ENCODE results near the gene SDHA.
"Not testable (repeated sequence)": the region's sequence is repeated elsewhere in the genome, so short reads cannot be mapped to it uniquely, and the experiment has no call there.

Gene SDHA

DNA sequence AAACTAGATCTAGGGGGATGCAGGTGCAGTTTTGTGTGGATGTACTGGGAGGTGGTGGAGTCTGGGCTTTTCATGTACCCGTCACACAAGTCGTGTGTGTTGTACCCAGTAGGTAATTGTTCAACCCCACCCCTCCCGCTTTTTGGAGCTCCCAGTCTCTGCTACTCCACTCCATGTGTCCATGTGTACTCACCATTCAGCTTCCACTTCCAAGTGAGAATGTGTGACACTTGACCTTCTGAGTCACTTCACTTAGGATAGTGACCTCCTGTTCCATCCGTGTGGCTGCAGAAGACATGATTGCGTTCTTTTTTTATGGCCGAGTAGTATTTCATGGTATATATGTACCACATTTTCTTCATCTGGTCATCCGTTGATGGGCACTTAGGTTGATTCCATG lies 22.4 kb downstream of the SDHA start:
- H3K27ac ChIP-seq (ENCODE audit: low read length); DNase-seq (ENCODE audit: low read depth, low spot score); H3K27me3 ChIP-seq (ENCODE audit: control insufficient read depth, insufficient read depth, low read length); H3K4me3 ChIP-seq (ENCODE audit: low read length); H3K9me3 ChIP-seq (ENCODE audit: control insufficient read depth, insufficient read depth, low read length); H3K4me1 ChIP-seq (ENCODE audit: control insufficient read depth, insufficient read depth, low read length): not testable (repeated sequence)
- no CpG with 5 or more reads among the region's 7 CpGs for WGBS (ENCODE audit: insufficient coverage, insufficient read length)
- peaks cover 27% of the 10 kb centered on the region for H3K36me3 ChIP-seq (ENCODE audit: control insufficient read depth, insufficient read depth, low read length)

DNA sequence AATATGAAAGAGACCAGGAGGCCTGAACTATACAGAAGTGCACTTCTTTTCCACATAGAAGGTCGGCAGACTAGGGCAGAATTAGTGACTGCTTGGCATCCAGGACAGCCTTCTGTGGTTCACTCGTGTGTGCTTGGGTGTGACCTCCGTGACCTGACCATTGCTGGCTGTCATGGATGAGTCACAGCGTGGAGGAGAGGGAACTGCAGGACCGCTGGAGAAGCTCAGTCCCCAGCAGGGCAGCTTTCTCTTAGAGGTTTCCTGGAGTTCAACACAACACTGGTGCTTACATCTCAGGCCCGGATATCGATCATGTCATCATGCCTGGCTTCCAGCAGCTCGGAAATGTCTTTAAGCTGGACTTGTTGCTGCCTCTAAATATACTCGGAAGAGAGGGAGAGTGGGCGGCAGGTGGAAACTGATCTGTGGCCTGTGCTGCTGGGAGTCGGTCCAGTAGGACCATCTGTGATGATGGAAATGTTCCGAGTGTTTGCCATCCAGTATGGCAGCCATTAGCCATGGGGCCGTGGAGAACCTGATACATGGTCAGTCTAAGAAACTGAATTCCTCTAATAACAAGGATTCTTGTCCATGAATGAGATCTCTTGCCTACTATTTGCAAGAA lies 23.0 kb downstream of the SDHA start:
- peaks cover 26% of the 10 kb centered on the region for H3K36me3 ChIP-seq (ENCODE audit: control insufficient read depth, insufficient read depth, low read length)
- DNase-seq (ENCODE audit: low read depth, low spot score), result not testable (repeated sequence)

DNA sequence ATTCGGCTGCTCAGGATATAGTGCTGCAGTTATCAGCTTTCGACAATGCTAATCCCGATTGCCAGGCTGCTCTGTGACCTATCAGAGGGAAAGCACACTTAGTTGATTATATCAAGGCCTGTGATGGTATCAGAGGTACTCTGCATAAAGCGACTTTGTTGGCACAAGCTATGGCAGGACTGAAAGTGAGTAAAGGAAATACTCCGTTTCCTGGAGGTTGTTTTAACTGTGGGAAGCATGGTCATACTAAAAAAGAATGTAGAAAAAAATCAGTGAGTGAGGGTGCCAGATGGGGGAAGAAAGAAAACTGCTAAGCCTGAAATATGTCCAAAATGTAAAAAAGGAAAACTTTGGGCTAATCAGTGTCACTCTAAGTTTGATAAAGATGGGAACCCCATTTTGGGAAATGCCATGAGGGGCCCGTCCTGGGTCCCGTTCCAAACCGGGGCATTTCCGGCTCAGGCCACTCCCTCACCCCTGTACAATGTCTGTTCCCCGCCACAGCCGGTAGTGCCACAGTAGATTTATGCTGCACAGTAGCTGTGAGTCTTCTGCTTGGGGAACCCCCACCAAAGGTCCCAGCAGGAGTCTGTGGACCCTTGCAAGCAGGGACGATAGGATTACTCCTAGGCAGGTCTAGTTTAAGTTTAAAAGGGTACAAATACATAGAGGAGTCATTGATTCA lies 25.7 kb downstream of the SDHA start:
- not testable (repeated sequence) for H3K27ac ChIP-seq (ENCODE audit: low read length); H3K9me3 ChIP-seq (ENCODE audit: control insufficient read depth, insufficient read depth, low read length); H3K4me3 ChIP-seq (ENCODE audit: low read length); H3K27me3 ChIP-seq (ENCODE audit: control insufficient read depth, insufficient read depth, low read length); DNase-seq (ENCODE audit: low read depth, low spot score); H3K4me1 ChIP-seq (ENCODE audit: control insufficient read depth, insufficient read depth, low read length)
- H3K36me3 ChIP-seq (ENCODE audit: control insufficient read depth, insufficient read depth, low read length), result peaks cover 26% of the 10 kb centered on the region
- no CpG with 5 or more reads among the region's 12 CpGs for WGBS (ENCODE audit: insufficient coverage, insufficient read length)

More for the DNA sequence above, 23.0 kb downstream of the SDHA start:
- not testable (repeated sequence) for H3K4me3 ChIP-seq (ENCODE audit: low read length); H3K27me3 ChIP-seq (ENCODE audit: control insufficient read depth, insufficient read depth, low read length); H3K9me3 ChIP-seq (ENCODE audit: control insufficient read depth, insufficient read depth, low read length); H3K27ac ChIP-seq (ENCODE audit: low read length); H3K4me1 ChIP-seq (ENCODE audit: control insufficient read depth, insufficient read depth, low read length)
- WGBS (ENCODE audit: insufficient coverage, insufficient read length), result no CpG with 5 or more reads among the region's 13 CpGs

DNA sequence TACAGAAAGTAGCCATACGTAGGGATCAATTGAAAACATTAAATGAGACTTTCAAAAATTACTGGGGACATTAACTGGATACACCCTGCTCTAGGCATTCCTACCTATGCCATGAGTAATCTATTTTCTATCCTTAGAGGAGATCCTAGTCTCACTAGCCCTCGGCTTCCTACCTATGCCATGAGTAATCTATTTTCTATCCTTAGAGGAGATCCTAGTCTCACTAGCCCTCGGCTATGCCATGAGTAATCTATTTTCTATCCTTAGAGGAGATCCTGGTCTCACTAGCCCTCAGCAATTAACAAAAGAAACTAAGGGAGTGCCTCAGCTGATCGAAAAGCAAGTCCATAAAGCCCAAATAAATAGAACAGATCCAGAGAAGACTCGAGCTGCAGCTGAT lies 27.6 kb downstream of the SDHA start:
- H3K4me1 ChIP-seq (ENCODE audit: control insufficient read depth, insufficient read depth, low read length); DNase-seq (ENCODE audit: low read depth, low spot score); H3K9me3 ChIP-seq (ENCODE audit: control insufficient read depth, insufficient read depth, low read length); H3K27ac ChIP-seq (ENCODE audit: low read length); H3K4me3 ChIP-seq (ENCODE audit: low read length); H3K27me3 ChIP-seq (ENCODE audit: control insufficient read depth, insufficient read depth, low read length): not testable (repeated sequence)
- peaks cover 22% of the 10 kb centered on the region for H3K36me3 ChIP-seq (ENCODE audit: control insufficient read depth, insufficient read depth, low read length)
- WGBS (ENCODE audit: insufficient coverage, insufficient read length), result no CpG with 5 or more reads among the region's 5 CpGs

DNA sequence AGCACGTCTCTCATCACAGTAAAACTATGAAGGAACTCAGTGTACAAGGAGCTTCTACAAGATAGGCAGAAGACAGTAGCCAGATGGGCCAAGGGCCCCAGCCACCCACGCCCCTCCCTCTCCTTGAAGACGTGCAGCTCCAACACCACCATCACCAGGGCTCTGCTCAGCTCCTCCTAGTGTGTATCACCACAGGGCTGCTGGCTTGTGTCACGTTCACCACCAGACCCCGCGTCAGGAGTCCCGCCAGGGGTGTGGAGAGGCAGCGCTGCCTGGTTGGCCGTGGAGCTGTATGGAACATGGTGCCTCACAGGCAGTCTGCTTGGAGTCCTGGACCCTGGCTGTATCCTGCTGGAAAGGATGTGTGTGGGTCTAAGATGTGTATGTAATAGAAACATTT lies 32.3 kb downstream of the SDHA start:
- not testable (repeated sequence) for H3K9me3 ChIP-seq (ENCODE audit: control insufficient read depth, insufficient read depth, low read length); H3K4me3 ChIP-seq (ENCODE audit: low read length); H3K4me1 ChIP-seq (ENCODE audit: control insufficient read depth, insufficient read depth, low read length); H3K27me3 ChIP-seq (ENCODE audit: control insufficient read depth, insufficient read depth, low read length); DNase-seq (ENCODE audit: low read depth, low spot score); H3K27ac ChIP-seq (ENCODE audit: low read length)
- H3K36me3 ChIP-seq (ENCODE audit: control insufficient read depth, insufficient read depth, low read length), result peaks cover 17% of the 10 kb centered on the region
- WGBS (ENCODE audit: insufficient coverage, insufficient read length), result no CpG with 5 or more reads among the region's 9 CpGs

DNA sequence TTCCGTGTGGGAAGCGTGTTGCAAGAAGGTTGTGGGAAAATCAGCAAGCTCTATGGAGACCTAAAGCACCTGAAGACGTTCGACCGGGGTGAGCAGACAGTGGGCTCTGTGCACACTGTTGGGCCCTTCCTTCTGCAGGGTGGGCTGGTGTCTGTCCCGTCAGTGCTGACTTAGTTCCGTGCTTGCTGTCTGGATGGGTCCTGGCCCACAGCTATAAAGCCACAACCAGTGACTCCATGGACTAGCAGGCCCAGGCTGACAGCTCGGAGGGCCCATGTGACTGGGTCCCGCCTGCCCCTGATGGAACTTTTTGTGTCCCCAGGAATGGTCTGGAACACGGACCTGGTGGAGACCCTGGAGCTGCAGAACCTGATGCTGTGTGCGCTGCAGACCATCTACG lies 32.9 kb downstream of the SDHA start:
- H3K27ac ChIP-seq (ENCODE audit: low read length); H3K9me3 ChIP-seq (ENCODE audit: control insufficient read depth, insufficient read depth, low read length); H3K4me3 ChIP-seq (ENCODE audit: low read length); H3K4me1 ChIP-seq (ENCODE audit: control insufficient read depth, insufficient read depth, low read length); H3K27me3 ChIP-seq (ENCODE audit: control insufficient read depth, insufficient read depth, low read length); DNase-seq (ENCODE audit: low read depth, low spot score): not testable (repeated sequence)
- WGBS (ENCODE audit: insufficient coverage, insufficient read length), result no CpG with 5 or more reads among the region's 12 CpGs
- H3K36me3 ChIP-seq (ENCODE audit: control insufficient read depth, insufficient read depth, low read length), result peaks cover 17% of the 10 kb centered on the region

DNA sequence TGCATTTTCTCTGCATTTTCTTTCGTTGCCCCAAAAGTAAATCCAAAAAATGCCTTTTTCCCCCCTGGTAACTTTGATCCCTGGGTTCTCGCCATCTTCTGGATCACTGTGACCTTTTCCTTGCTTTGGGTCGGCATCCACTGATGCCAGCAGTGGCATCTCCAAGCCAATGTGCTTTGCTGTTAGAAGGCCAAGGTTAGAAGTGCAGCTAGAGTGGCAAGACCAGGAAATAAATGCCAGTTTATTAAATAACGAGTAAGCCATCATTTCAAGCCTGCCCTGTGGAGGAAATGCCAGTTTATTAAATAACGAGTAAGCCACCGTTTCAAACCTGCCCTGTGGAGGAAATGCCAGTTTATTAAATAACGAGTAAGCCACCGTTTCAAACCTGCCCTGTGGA lies 33.4 kb downstream of the SDHA start:
- no CpG with 5 or more reads among the region's 8 CpGs for WGBS (ENCODE audit: insufficient coverage, insufficient read length)
- H3K27ac ChIP-seq (ENCODE audit: low read length); H3K4me3 ChIP-seq (ENCODE audit: low read length); H3K9me3 ChIP-seq (ENCODE audit: control insufficient read depth, insufficient read depth, low read length); H3K27me3 ChIP-seq (ENCODE audit: control insufficient read depth, insufficient read depth, low read length); H3K4me1 ChIP-seq (ENCODE audit: control insufficient read depth, insufficient read depth, low read length); DNase-seq (ENCODE audit: low read depth, low spot score): not testable (repeated sequence)
- peaks cover 17% of the 10 kb centered on the region for H3K36me3 ChIP-seq (ENCODE audit: control insufficient read depth, insufficient read depth, low read length)

DNA sequence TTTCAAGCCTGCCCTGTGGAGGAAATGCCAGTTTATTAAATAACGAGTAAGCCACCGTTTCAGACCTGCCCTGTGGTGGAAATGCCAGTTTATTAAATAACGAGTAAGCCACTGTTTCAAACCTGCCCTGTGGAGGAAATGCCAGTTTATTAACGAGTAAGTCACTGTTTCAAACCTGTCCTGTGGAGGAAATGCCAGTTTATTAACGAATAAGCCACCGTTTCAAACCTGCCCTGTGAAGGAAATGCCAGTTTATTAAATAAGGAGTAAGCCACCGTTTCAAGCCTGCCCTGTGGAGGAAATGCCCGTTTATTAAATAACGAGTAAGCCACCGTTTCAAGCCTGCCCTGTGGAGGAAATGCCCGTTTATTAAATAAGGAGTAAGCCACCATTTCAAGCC lies 33.9 kb downstream of the SDHA start:
- peaks cover 20% of the 10 kb centered on the region for H3K36me3 ChIP-seq (ENCODE audit: control insufficient read depth, insufficient read depth, low read length)
- H3K4me3 ChIP-seq (ENCODE audit: low read length); H3K4me1 ChIP-seq (ENCODE audit: control insufficient read depth, insufficient read depth, low read length); DNase-seq (ENCODE audit: low read depth, low spot score); H3K9me3 ChIP-seq (ENCODE audit: control insufficient read depth, insufficient read depth, low read length); H3K27me3 ChIP-seq (ENCODE audit: control insufficient read depth, insufficient read depth, low read length); H3K27ac ChIP-seq (ENCODE audit: low read length): not testable (repeated sequence)
- WGBS (ENCODE audit: insufficient coverage, insufficient read length), result no CpG with 5 or more reads among the region's 11 CpGs

DNA sequence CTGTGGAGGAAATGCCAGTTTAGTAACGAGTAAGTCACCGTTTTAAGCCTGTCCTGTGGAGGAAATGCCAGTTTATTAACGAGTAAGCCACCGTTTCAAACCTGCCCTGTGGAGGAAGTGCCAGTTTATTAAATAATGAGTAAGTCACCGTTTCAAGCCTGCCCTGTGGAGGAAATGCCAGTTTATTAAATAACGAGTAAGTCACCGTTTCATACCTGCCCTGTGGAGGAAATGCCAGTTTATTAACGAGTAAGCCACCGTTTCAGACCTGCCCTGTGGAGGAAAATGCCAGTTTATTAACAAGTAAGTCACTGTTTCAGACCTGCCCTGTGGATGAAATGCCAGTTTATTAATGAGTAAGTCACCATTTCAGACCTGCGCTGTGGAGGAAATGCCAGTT lies 34.4 kb downstream of the SDHA start:
- Histone ChIP-seq H3K27ac (ENCODE audit: low read length) (no peak overlapping the region), H3K4me3 (ENCODE audit: low read length) (no peak overlapping the region), H3K27me3 (ENCODE audit: control insufficient read depth, insufficient read depth, low read length) (no peaks in the 10 kb centered on the region), H3K9me3 (ENCODE audit: control insufficient read depth, insufficient read depth, low read length) (no peaks in the 10 kb centered on the region), H3K4me1 (ENCODE audit: control insufficient read depth, insufficient read depth, low read length) (no peaks in the 10 kb centered on the region; the same call in 1 of the 2 replicates), H3K36me3 (ENCODE audit: control insufficient read depth, insufficient read depth, low read length) (peaks cover 24% of the 10 kb centered on the region)
- WGBS (ENCODE audit: insufficient coverage, insufficient read length), result no CpG with 5 or more reads among the region's 10 CpGs
- DNase-seq (ENCODE audit: low read depth, low spot score), result no peak

DNA sequence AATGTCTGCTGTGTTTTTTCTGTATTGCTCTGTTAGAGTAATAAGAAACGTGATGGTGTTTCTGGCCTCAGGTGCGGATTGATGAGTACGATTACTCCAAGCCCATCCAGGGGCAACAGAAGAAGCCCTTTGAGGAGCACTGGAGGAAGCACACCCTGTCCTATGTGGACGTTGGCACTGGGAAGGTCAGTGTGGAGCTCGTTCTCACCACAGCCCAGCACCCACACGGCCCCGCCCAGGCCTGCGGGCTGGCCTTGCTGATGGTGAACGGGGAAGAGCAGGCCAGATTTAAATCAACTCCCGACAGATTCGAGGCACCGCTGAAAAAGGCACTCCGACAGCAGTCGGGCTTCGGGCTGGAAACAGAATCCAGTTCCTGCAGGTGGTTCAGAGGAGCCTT lies 36.2 kb downstream of the SDHA start:
- peaks cover 18% of the 10 kb centered on the region for H3K36me3 ChIP-seq (ENCODE audit: control insufficient read depth, insufficient read depth, low read length)
- not testable (repeated sequence) for H3K4me1 ChIP-seq (ENCODE audit: control insufficient read depth, insufficient read depth, low read length); H3K4me3 ChIP-seq (ENCODE audit: low read length); H3K27me3 ChIP-seq (ENCODE audit: control insufficient read depth, insufficient read depth, low read length); H3K27ac ChIP-seq (ENCODE audit: low read length); DNase-seq (ENCODE audit: low read depth, low spot score); H3K9me3 ChIP-seq (ENCODE audit: control insufficient read depth, insufficient read depth, low read length)
- no CpG with 5 or more reads among the region's 15 CpGs for WGBS (ENCODE audit: insufficient coverage, insufficient read length)

DNA sequence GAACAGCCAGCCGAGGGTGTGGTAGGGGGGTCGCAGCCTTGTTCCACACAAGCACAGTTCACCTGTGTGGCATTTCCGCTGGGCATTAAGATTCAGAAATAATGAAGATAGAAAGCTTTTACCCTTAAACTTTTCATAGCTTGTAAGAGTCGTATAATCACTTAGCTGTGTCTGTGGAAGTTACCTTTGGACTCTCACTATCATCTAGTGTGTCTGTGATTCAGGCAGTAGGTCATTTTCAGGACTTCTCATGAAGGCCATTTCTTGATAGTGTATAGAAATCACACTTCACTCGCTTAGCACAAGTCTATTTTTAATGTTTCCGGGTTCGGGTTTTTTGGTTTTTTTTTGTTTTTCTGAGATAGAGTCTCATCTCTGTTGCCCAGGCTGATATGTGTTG lies 37.0 kb downstream of the SDHA start:
- H3K4me3 ChIP-seq (ENCODE audit: low read length); H3K9me3 ChIP-seq (ENCODE audit: control insufficient read depth, insufficient read depth, low read length); H3K27ac ChIP-seq (ENCODE audit: low read length); H3K4me1 ChIP-seq (ENCODE audit: control insufficient read depth, insufficient read depth, low read length); DNase-seq (ENCODE audit: low read depth, low spot score); H3K27me3 ChIP-seq (ENCODE audit: control insufficient read depth, insufficient read depth, low read length): not testable (repeated sequence)
- H3K36me3 ChIP-seq (ENCODE audit: control insufficient read depth, insufficient read depth, low read length), result peaks cover 18% of the 10 kb centered on the region
- WGBS (ENCODE audit: insufficient coverage, insufficient read length), result no CpG with 5 or more reads among the region's 7 CpGs

Measured in iPS DF 6.9 (cell line).